Measurements from ENCODE around the gene TYR. TPM values are rescaled to one million over a fixed set of nuclear protein-coding genes. Genes with fewer than 3 reads are reported as not detected.
"Not testable (repeated sequence)": the region's sequence is repeated elsewhere in the genome, so short reads cannot be mapped to it uniquely, and the experiment has no call there.

TYR gene
- total RNA-seq, 4 donors from 2014 or later, result not detected

GRCh38 chr11:89235083-89235482, 57.4 kb downstream of the TYR start:
- H3K27ac ChIP-seq, result no peak overlapping the region
- no peak for DNase-seq
- no peaks in the 10 kb centered on the region for H3K4me1 ChIP-seq
- no peaks in the 10 kb centered on the region for H3K36me3 ChIP-seq
- H3K4me3 ChIP-seq, result no peak overlapping the region
- TF ChIP-seq POLR2A (IDR thresholded peaks at IDR 0.05), result no peak
- no peak for TF ChIP-seq CTCF (IDR thresholded peaks at IDR 0.05)
- no peaks in the 10 kb centered on the region for H3K9me3 ChIP-seq
- no peaks in the 10 kb centered on the region for H3K27me3 ChIP-seq

GRCh38 chr11:89235976-89236375, 58.3 kb downstream of the TYR start:
- TF ChIP-seq POLR2A (IDR thresholded peaks at IDR 0.05), result no peak
- no peak for DNase-seq
- Histone ChIP-seq H3K27me3 (no peaks in the 10 kb centered on the region), H3K4me1 (no peaks in the 10 kb centered on the region), H3K36me3 (no peaks in the 10 kb centered on the region), H3K4me3 (no peak overlapping the region), H3K9me3 (no peaks in the 10 kb centered on the region), H3K27ac (no peak overlapping the region)

GRCh38 chr11:89247007-89247406, 69.3 kb downstream of the TYR start:
- H3K9me3 ChIP-seq, H3K27me3 ChIP-seq, H3K36me3 ChIP-seq, DNase-seq, H3K4me1 ChIP-seq, H3K27ac ChIP-seq, H3K4me3 ChIP-seq: not testable (repeated sequence)

- Histone ChIP-seq H3K4me1 (no peaks in the 10 kb centered on the region), H3K36me3 (no peaks in the 10 kb centered on the region), H3K4me3 (no peak overlapping the region), H3K9me3 (no peaks in the 10 kb centered on the region), H3K27ac (no peak overlapping the region), H3K27me3 (no peaks in the 10 kb centered on the region)
- DNase-seq, result no peak
- TF ChIP-seq POLR2A (IDR thresholded peaks at IDR 0.05) (no peak), CTCF (IDR thresholded peaks at IDR 0.05) (no peak)
These were observed 71.5 kb downstream of the TYR start for GRCh38 chr11:89249196-89249595.

GRCh38 chr11:89261483-89261882, 83.8 kb downstream of the TYR start:
- not testable (repeated sequence) for DNase-seq, H3K27me3 ChIP-seq, H3K36me3 ChIP-seq, H3K27ac ChIP-seq, H3K4me1 ChIP-seq, H3K9me3 ChIP-seq, H3K4me3 ChIP-seq

- no peak overlapping the region for H3K27ac ChIP-seq
- no peaks in the 10 kb centered on the region for H3K4me1 ChIP-seq
- no peaks in the 10 kb centered on the region for H3K36me3 ChIP-seq
- H3K4me3 ChIP-seq, result no peak overlapping the region
- TF ChIP-seq POLR2A (IDR thresholded peaks at IDR 0.05) (no peak), CTCF (IDR thresholded peaks at IDR 0.05) (no peak)
- H3K9me3 ChIP-seq, result no peaks in the 10 kb centered on the region
- DNase-seq, result no peak
- H3K27me3 ChIP-seq, result no peaks in the 10 kb centered on the region
These were observed 90.1 kb downstream of the TYR start for GRCh38 chr11:89267660-89268302.

- not testable (repeated sequence) for H3K9me3 ChIP-seq, H3K27me3 ChIP-seq, H3K4me1 ChIP-seq, H3K27ac ChIP-seq, H3K4me3 ChIP-seq, H3K36me3 ChIP-seq, DNase-seq
These were observed 94.9 kb downstream of the TYR start for GRCh38 chr11:89272540-89273088.

GRCh38 chr11:89273220-89273619, 95.5 kb downstream of the TYR start:
- H3K36me3 ChIP-seq, H3K27me3 ChIP-seq, H3K27ac ChIP-seq, H3K4me1 ChIP-seq, H3K9me3 ChIP-seq, DNase-seq, H3K4me3 ChIP-seq: not testable (repeated sequence)
